RWPE2 (cell line): ENCODE data around the gene NFYB.

Source experiments
- ATAC-seq: fragments of 200-7000 bp; cut with Tn5 transposase; 3 replicates; pipeline ENCODE4 v1.9.1; 2021; ENCODE audit warnings: low read depth
- DNase-seq: peaks from one replicate; pipeline ENCODE4 v3.0.0-alpha.2; 2020; ENCODE audit warnings: low spot score
- H3K27ac ChIP-seq: fragments of 450-650 bp; 2 replicates; pipeline ENCODE4 v1.5.1; 2017; ENCODE audit warnings: mild to moderate bottlenecking; ENCODE audit not compliant: poor library complexity, severe bottlenecking
- H3K27me3 ChIP-seq: fragments of 250-450 bp; sonication (Bioruptor Pico); 2 replicates; pipeline ENCODE4 v1.5.1; 2021; ENCODE audit warnings: mild to moderate bottlenecking, moderate library complexity; ENCODE audit not compliant: insufficient read depth, poor library complexity, severe bottlenecking
- H3K36me3 ChIP-seq: fragments of 250-450 bp; sonication (Bioruptor Pico); 2 replicates; pipeline ENCODE4 v1.5.1; 2020; ENCODE audit warnings: low read depth, mild to moderate bottlenecking, moderate library complexity
- H3K4me1 ChIP-seq: fragments of 250-450 bp; sonication (Bioruptor Pico); 2 replicates; pipeline ENCODE4 v1.5.1; 2021; ENCODE audit warnings: mild to moderate bottlenecking, moderate library complexity; ENCODE audit not compliant: insufficient read depth, poor library complexity, severe bottlenecking
- H3K4me3 ChIP-seq: fragments of 250-450 bp; sonication (Bioruptor Pico); 2 replicates; pipeline ENCODE4 v1.5.1; 2021; ENCODE audit warnings: mild to moderate bottlenecking, moderate library complexity; ENCODE audit not compliant: severe bottlenecking
- H3K9me3 ChIP-seq: fragments of 250-450 bp; sonication (Bioruptor Pico); 2 replicates; pipeline ENCODE4 v1.5.1; 2021; ENCODE audit warnings: mild to moderate bottlenecking, moderate library complexity; ENCODE audit not compliant: severe bottlenecking
- CTCF ChIP-seq: fragments of 450-650 bp; IDR thresholded peaks from one replicate; pipeline ENCODE4 v1.5.1; 2017; ENCODE audit warnings: mild to moderate bottlenecking, moderate library complexity; ENCODE audit not compliant: poor library complexity, severe bottlenecking

NFYB gene

GRCh38 chr12:104079024-104079423, 59.0 kb downstream of the NFYB start:
- Histone ChIP-seq H3K4me3 (no peak overlapping the region), H3K27me3 (no peaks in the 10 kb centered on the region), H3K4me1 (peaks cover 3% of the 10 kb centered on the region), H3K27ac (no peak overlapping the region), H3K36me3 (peaks cover 55% of the 10 kb centered on the region), H3K9me3 (no peaks in the 10 kb centered on the region)
- ATAC-seq (no peak), DNase-seq (no peak)
- no peak for TF ChIP-seq CTCF

DNA sequence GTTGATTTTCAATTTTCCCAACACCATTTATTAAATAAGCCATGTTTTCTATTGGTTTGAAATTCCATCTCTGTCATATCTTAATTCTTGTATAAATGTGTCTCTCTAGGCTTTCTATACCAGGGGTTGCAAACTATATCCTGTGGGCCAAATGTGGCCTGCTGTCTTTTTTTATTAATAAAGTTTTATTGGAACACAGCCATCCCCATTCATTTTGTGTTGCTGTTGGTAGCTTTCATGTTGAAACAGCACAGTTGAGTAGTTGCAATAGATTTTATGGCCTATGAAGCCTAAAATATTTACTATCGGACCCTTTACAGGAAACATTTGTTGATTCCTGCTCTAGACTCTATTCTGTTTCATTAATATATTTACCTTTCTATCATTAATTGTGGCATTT, 64.3 kb downstream of the NFYB start:
- DNase-seq (no peak), ATAC-seq (no peak)
- H3K4me1 ChIP-seq: peaks cover 3% of the 10 kb centered on the region
- no peaks in the 10 kb centered on the region for H3K9me3 ChIP-seq
- no peaks in the 10 kb centered on the region for H3K27me3 ChIP-seq
- H3K27ac ChIP-seq: no peak overlapping the region
- TF ChIP-seq CTCF: no peak
- H3K36me3 ChIP-seq: peaks cover 31% of the 10 kb centered on the region
- H3K4me3 ChIP-seq: no peak overlapping the region

GRCh38 chr12:104072099-104072498, 65.9 kb downstream of the NFYB start:
- no peak for TF ChIP-seq CTCF
- H3K27ac ChIP-seq: no peak overlapping the region
- ATAC-seq (no peak), DNase-seq (no peak)
- H3K36me3 ChIP-seq: peaks cover 40% of the 10 kb centered on the region
- H3K27me3 ChIP-seq: no peaks in the 10 kb centered on the region
- H3K4me3 ChIP-seq: no peak overlapping the region
- H3K4me1 ChIP-seq: no peaks in the 10 kb centered on the region
- no peaks in the 10 kb centered on the region for H3K9me3 ChIP-seq
